NCI-H1417 treated with DMSO at 0.1 percent for 48 hours (cell line): Measurements from ENCODE around the gene CDK13.

Source experiments
- DNase-seq: peaks from one replicate; lab custom pipeline; 2025; lab: John Stamatoyannopoulos, UW

Gene CDK13

DNA sequence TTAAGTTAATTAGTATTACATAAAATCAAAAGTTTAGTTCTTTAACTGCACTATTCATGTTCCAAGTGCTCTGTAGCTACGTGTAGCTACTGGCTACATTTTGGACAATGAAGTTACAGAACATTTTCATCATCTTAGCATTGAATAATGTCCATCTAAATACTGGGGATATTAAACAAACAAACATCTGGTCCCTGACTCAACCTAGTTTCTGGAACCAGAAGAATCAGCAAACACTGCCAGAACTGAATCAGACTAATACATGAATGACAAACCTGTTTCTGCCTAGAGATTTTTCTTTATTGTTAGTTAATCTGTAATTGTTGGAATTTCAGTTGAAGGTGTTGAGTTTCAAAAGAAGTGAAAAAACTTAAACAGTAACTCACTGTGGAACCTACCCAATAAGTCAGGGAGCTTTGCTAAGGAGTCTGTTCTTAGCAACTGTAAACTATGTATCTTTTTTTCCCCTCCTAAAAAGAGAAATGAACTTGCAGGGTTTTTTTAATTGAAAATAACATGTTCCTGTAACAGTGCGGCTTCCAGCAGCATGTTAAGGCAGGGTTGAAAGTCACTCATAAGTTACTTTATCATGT, 58.3 kb downstream of the CDK13 start:
- DNase-seq: no peak

GRCh38 chr7:40009301-40009700, 59.2 kb downstream of the CDK13 start:
- no peak for DNase-seq

DNA sequence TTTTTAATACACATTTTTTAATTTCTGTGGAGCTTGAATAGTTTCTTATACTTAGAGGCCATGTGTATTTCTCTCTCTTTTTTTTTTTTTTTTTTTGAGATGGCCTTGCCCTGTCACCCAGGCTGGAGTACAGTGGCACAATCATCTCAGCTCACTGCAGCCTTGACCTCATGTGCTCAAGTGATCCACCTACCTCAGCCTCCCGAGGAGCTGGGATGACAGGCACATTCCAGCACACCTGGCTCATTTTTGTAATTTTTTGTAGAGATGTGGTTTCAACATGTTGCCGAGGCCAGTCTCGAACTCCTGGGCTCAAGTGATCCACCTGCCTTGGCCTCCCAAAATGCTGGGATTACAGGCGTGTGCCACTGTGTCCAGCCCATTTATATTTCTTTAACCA, 64.3 kb downstream of the CDK13 start:
- DNase-seq: no peak

DNA sequence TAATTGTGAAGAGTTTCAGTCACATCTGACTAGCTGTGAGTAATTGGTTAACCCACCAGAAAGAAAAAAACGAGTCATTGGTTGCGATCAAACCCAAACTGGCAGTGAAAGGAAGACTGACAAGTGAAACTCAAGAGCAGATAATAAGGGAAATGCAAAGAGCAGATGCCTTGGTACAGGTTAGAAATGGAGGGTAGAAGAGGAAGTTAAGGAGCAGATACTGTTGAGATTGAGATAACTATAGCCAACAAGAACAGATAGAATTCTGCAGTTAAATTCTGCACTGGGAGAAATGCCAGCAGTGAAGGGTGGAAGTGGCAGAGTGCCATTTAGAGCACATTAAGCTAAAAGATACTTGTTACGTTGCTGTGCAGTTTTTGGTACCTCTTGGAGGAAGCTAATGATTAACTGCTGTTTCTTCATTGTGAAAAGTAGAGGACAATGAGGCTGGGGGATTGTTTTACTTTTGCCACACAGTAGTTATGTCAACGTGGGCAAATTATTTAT, 65.8 kb downstream of the CDK13 start:
- no peak for DNase-seq

DNA sequence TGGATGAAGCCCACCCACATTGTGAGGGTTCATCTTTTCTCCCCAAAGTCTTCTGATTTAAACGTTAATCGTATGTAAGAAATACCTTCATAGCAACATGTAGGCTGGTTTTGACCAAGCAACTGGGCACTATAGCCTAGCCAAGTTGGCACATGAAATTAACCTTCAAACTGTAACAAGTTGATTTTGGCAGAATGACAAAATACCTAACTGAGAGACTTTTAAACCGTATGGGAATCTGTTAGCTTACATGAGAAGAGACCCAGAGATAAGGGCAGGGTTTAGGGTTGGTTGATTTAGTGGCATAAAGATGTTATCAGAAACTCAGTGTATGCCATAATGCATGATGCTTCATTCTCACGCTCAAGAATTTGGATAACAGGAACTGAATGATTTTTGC, 69.5 kb downstream of the CDK13 start:
- DNase-seq: no peak

DNA sequence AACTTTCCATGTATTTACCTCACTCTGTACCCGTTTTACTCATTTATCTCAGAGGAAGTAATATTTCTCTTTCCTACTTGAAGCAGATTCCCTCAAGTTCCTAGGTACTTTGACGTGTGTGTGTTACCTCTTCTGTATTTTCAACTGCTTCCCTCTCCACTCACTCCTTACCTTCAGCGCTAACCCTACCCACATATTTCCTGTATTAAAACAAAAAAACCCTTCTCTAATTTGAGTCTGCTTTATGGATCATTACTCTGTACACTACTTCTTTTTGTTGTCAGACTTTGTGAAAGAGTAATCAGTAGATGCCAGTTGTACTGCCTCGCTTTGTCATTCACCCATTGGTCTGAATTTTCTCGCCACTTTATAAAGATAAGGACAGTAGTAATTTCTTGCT, 74.0 kb downstream of the CDK13 start:
- DNase-seq: no peak

GRCh38 chr7:40024841-40025240, 74.8 kb downstream of the CDK13 start:
- no peak for DNase-seq

- DNase-seq: no peak
Measured at GRCh38 chr7:40027545-40027944, 77.5 kb downstream of the CDK13 start.

GRCh38 chr7:40033826-40034225, 83.8 kb downstream of the CDK13 start:
- no peak for DNase-seq

- DNase-seq: no peak
Measured at GRCh38 chr7:40041456-40041855, 91.4 kb downstream of the CDK13 start.

DNA sequence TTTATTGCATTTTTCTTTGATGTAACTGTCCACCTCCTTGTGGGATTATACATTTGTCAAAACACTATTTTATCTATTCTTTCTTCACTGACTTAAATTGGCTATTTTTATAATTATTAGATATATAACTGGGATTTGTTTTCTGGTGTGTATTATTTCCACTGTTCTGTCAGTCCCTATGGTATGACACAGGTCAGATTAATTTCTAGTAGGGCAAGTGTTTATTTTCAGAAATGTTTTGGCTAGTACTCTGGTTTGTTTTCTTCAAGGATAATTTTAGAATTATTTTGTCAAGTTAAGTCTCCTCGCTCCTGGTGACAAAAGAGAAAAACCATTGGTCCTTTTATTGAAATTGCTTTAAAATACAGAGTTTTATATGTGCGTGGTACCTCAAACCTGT, 93.1 kb downstream of the CDK13 start:
- no peak for DNase-seq

- no peak for DNase-seq
Measured at GRCh38 chr7:40047661-40048060, 97.6 kb downstream of the CDK13 start.

- DNase-seq: no peak
Measured at GRCh38 chr7:40057292-40057691, 107.2 kb downstream of the CDK13 start.

GRCh38 chr7:40058026-40058425, 108.0 kb downstream of the CDK13 start:
- no peak for DNase-seq

- DNase-seq: no peak
Measured at GRCh38 chr7:40058636-40059035, 108.6 kb downstream of the CDK13 start.

DNA sequence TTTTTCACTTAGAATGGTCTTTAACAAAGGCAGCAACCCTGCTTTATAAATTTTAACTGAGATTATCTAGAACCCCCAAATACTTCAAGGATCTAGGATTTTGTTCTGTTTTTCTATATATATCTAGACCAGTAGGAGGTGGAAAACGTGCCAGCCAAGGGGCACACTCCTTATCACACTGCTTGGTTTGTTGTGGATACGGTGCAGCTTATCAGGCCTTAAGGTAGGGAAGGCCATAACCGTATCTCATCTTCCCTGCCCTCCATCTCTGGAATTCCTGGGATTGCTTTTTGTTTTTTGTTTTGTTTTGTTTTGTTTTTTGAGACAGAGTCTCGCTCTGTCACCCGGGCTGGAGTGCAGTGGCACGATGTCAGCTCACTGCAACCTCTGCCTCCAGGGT, 109.0 kb downstream of the CDK13 start:
- no peak for DNase-seq

DNA sequence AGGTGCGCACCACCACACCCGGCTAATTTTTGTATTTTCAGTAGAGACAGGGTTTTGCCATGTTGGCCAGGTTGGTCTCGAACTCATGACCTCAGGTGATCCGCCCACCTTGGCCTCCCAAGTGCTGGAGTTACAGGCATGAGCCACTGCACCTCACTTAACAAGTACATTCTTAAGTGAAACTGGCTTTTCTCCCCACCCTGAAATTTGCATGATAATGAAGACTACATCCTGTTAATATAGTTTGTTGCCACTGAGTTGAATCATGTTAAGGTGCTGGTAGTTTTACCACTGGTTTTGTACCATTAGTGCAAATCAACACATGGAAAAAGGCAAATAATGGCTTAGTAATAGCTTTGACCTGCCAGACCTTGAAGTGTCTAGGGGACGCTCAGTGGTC, 122.2 kb downstream of the CDK13 start:
- DNase-seq: no peak

GRCh38 chr7:40073239-40073638, 123.2 kb downstream of the CDK13 start:
- no peak for DNase-seq

DNA sequence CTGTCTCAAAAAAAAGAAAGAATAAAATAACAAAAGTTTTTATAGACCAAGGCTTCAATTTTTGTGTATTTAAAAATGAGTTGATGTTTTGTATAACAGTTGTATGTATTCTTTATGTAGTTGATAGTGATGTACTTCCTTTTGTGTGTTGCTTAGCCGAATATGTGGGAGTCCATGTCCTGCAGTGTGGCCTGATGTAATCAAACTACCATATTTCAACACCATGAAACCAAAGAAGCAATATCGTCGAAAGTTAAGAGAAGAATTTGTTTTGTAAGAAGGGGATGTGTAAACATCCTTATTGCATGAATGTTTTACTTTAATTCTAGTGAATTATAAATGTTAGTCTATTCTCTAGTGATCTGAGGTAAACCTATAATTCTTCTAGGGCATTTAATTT, 127.8 kb downstream of the CDK13 start:
- no peak for DNase-seq

- no peak for DNase-seq
Measured at GRCh38 chr7:40092182-40092581, 142.1 kb downstream of the CDK13 start.

DNA sequence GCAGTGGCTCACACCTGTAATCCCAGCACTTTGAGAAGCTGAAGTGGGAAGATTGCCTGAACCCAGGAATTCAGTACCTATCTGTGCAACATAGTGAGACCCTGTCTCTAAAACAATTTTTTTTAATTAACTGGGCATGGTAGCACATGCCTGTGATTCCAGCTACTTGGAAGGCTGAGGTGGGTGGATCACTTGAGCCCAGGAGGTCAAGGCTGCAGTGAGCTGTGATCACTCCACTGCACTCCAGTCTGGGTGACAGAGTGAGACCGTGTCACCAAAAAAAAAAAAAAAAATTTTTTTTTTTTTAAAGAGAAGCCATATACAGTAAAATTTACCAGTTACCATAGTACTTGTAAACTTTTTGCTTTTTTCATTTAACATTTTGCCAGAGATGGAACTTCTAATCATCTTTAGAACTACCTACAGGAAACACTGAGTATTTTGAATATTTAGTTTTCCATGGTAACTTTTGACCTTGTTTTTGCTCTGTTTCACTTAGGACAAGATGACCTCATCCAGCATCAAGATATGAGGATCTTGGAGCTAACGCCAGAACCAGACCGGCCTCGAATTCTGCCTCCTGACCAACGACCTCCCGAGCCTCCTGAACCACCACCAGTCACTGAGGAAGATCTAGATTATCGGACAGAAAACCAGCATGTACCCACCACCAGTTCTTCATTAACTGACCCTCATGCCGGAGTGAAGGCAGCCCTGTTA, 143.7 kb downstream of the CDK13 start:
- no peak for DNase-seq

DNA sequence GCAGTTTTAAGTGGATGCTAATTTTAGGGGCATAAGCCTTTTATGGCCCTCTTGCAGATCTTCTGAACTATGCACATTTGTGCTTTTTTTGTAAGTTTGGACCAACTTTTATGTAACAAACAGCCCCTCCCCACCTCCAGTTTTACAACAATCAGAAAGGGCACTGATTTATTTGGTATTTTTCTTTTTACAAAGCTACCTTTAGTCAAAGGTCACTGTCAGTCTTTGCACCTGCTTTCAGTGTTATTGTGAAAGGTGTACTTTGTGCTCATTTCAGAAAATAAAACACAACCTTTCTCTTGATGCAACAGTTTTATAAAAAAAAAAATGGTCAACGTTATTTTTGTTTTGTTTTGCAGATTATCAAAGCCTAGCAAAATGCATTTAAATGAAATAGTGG, 145.2 kb downstream of the CDK13 start:
- no peak for DNase-seq

DNA sequence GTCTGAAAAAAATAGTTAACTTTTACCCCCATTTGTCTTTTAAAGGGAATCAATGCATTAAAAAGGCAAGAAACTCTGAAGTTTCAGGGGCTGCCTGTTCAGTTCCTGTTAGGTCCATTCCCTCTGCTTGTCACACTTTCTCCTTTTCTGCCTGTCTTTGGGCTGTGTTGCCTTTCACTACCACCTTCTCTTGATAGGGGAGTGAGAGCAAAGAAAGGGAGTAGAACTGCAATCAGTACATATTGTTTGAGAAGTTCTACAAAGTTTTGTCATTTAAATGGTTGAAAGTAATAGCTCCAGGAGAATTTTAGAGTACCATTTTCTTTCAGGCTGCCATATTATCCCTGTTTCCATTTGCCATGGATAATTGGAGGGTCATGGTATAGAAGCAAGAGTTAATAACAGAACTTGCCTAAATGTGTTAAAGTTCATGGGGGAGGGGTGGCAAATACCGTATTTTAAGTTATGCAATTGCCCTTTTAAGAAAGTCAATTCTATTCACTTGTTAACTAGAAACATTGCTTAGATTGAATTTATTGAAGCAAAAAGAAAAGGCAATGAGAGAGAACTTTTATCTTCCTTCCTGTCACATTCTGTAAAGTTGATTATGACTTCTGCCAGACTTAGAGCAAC, 145.8 kb downstream of the CDK13 start:
- no peak for DNase-seq
